ENCODE data around the gene ETV2. TPM values are rescaled to one million over a fixed set of nuclear protein-coding genes. Genes with fewer than 3 reads are reported as not detected.

Gene ETV2
- total RNA-seq, 1 donor from 2014 or later: 0.45 TPM

Other genes starting within 250 kb of the ETV2 start
- not detected in 2 replicates for gene FFAR2, start 193.5 kb upstream of the ETV2 start, total RNA-seq
- gene KRTDAP, start 151.3 kb upstream of the ETV2 start, total RNA-seq: not detected in 2 replicates
- 50.7 and 56.9 TPM in 2 replicates for gene DMKN, start 128.1 kb upstream of the ETV2 start, total RNA-seq
- 0.18 and 0.38 TPM in 2 replicates for gene SBSN, start 113.4 kb upstream of the ETV2 start, total RNA-seq
- not detected in 2 replicates for gene GAPDHS, start 108.3 kb upstream of the ETV2 start, total RNA-seq
- gene TMEM147, start 96.1 kb upstream of the ETV2 start, total RNA-seq: 68.2 and 69.3 TPM in 2 replicates
- gene ATP4A, start 78.1 kb upstream of the ETV2 start, total RNA-seq: not detected in 2 replicates
- not detected in 2 replicates for gene PMIS2, start 55.6 kb upstream of the ETV2 start, total RNA-seq
- 5.3 and 6.0 TPM in 2 replicates for gene HAUS5, start 29.0 kb upstream of the ETV2 start, total RNA-seq
- 102 and 106 TPM in 2 replicates for gene RBM42, start 12.7 kb upstream of the ETV2 start, total RNA-seq
- 326 and 344 TPM in 2 replicates for gene COX6B1, start 6.6 kb downstream of the ETV2 start, total RNA-seq
- gene UPK1A, start 24.8 kb downstream of the ETV2 start, total RNA-seq: 0.18 TPM in 1 of 2 replicates, not detected in the other
- not detected in 2 replicates for gene ZBTB32, start 62.8 kb downstream of the ETV2 start, total RNA-seq
- gene KMT2B, start 76.3 kb downstream of the ETV2 start, total RNA-seq: 28.7 and 29.0 TPM in 2 replicates
- 2.0 and 2.4 TPM in 2 replicates for gene IGFLR1, start 100.7 kb downstream of the ETV2 start, total RNA-seq
- 15.7 and 16.6 TPM in 2 replicates for gene U2AF1L4, start 103.7 kb downstream of the ETV2 start, total RNA-seq
- 97.5 and 100 TPM in 2 replicates for gene PSENEN, start 103.9 kb downstream of the ETV2 start, total RNA-seq
- 12.7 and 15.6 TPM in 2 replicates for gene LIN37, start 106.8 kb downstream of the ETV2 start, total RNA-seq
- 1.2 and 1.9 TPM in 2 replicates for gene HSPB6, start 115.3 kb downstream of the ETV2 start, total RNA-seq
- gene PROSER3, start 116.4 kb downstream of the ETV2 start, total RNA-seq: 32.9 and 35.6 TPM in 2 replicates
- gene ARHGAP33, start 133.8 kb downstream of the ETV2 start, total RNA-seq: 5.5 and 6.8 TPM in 2 replicates
- gene PRODH2, start 171.1 kb downstream of the ETV2 start, total RNA-seq: not detected in 2 replicates
- not detected in 2 replicates for gene NPHS1, start 210.8 kb downstream of the ETV2 start, total RNA-seq
- 0.12 and 0.18 TPM in 2 replicates for gene KIRREL2, start 215.2 kb downstream of the ETV2 start, total RNA-seq
- gene APLP1, start 226.8 kb downstream of the ETV2 start, total RNA-seq: 66.0 and 69.4 TPM in 2 replicates